HEK293T (cell line): ENCODE measurements around the gene DHRSX.

Experiments
- CTCF ChIA-PET: fragments of 350-600 bp; formaldehyde crosslinking; extraction: SDS; loops from one replicate; lab custom pipeline; 2021; ENCODE audit warnings: antibody characterized with exemption, inconsistent platforms; lab: Yijun Ruan, JAX
- POLR2A ChIA-PET: fragments of 350-600 bp; formaldehyde crosslinking; extraction: SDS; loops from one replicate; lab custom pipeline; 2020; ENCODE audit warnings: antibody characterized with exemption, inconsistent platforms; lab: Yijun Ruan, JAX
- DNase-seq: peaks from one replicate; pipeline ENCODE4 v3.0.0; 2012; ENCODE audit warnings: mixed read lengths; ENCODE audit errors: extremely low spot score
- ARNT ChIP-seq: fragments of 450-650 bp; IDR thresholded peaks from 2 replicates; pipeline ENCODE4 v1.6.1; 2017; ENCODE audit warnings: mild to moderate bottlenecking
- BHLHE40 ChIP-seq: fragments of 450-650 bp; IDR thresholded peaks from 2 replicates; pipeline ENCODE4 v1.6.1; 2016; ENCODE audit warnings: mild to moderate bottlenecking, moderate library complexity, borderline replicate concordance
- CTBP1 ChIP-seq: fragments of 450-650 bp; IDR thresholded peaks from 2 replicates; pipeline ENCODE4 v1.6.1; 2016; ENCODE audit warnings: borderline replicate concordance
- ELF4 ChIP-seq: fragments of 450-650 bp; IDR thresholded peaks from 2 replicates; pipeline ENCODE4 v1.6.1; 2017; ENCODE audit warnings: antibody characterized with exemption
- FOXA1 ChIP-seq: fragments of 450-650 bp; IDR thresholded peaks from 2 replicates; pipeline ENCODE4 v1.6.1; 2016; ENCODE audit warnings: mild to moderate bottlenecking
- FOXK2 ChIP-seq: fragments of 450-650 bp; IDR thresholded peaks from 2 replicates; pipeline ENCODE4 v1.6.1; 2016; ENCODE audit warnings: mild to moderate bottlenecking
- FOXM1 ChIP-seq: fragments of 450-650 bp; IDR thresholded peaks from 2 replicates; pipeline ENCODE4 v1.6.1; 2017; ENCODE audit warnings: mild to moderate bottlenecking, borderline replicate concordance
- HDGF ChIP-seq: fragments of 450-650 bp; IDR thresholded peaks from 2 replicates; pipeline ENCODE4 v1.6.1; 2017; ENCODE audit warnings: antibody characterized with exemption, borderline replicate concordance
- L3MBTL2 ChIP-seq: fragments of 450-650 bp; conservative IDR thresholded peaks from 2 replicates; pipeline ENCODE4 v1.6.1; 2016; ENCODE audit warnings: mild to moderate bottlenecking
- LEF1 ChIP-seq: fragments of 450-650 bp; IDR thresholded peaks from 2 replicates; pipeline ENCODE4 v1.6.1; 2017; ENCODE audit warnings: mild to moderate bottlenecking, borderline replicate concordance
- NFRKB ChIP-seq: fragments of 450-650 bp; IDR thresholded peaks from 2 replicates; pipeline ENCODE4 v1.6.1; 2016; ENCODE audit warnings: mild to moderate bottlenecking, moderate library complexity
- SP1 ChIP-seq: fragments of 450-650 bp; IDR thresholded peaks from 2 replicates; pipeline ENCODE4 v1.6.1; 2017
- SUZ12 ChIP-seq: fragments of 450-650 bp; IDR thresholded peaks from 2 replicates; pipeline ENCODE4 v1.6.1; 2016; ENCODE audit warnings: mild to moderate bottlenecking
- TARDBP ChIP-seq: fragments of 450-650 bp; IDR thresholded peaks from 2 replicates; pipeline ENCODE4 v1.6.1; 2016
- ZNF384 ChIP-seq: fragments of 450-650 bp; IDR thresholded peaks from 2 replicates; pipeline ENCODE4 v1.6.1; 2016
- TF ChIP-seq, protein P1 (sequence below): fragments of 450-650 bp; IDR thresholded peaks from 2 replicates; pipeline ENCODE4 v1.6.1; 2016

DHRSX gene

DNA sequence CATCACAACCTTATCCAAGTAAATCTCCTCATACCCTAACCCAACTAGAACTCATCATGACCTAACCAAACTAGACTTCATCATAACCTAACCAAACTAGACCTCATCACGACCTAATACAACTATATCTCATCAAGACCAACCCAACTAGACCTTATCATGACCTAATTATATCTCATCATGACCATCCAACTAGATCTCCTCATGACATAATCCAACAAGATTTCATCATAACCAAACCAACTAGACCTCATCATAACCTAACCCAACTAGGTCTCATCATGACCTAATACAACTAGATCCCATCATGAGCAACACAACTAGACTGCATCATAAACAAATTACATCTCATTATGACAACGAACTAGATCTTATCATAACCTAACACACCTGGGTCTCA is 86.4 kb downstream of the DHRSX start:
- POLR2A ChIA-PET = no interaction called here
- CTCF ChIA-PET = no interaction called here
- DNase-seq = no peak
- no peak for TF ChIP-seq SP1
- no peak for TF ChIP-seq ZNF384
- TF ChIP-seq ELF4 = no peak
- no peak for TF ChIP-seq NFRKB
- no peak for TF ChIP-seq HDGF
- TF ChIP-seq LEF1 = no peak
- no peak for TF ChIP-seq TARDBP

DNA sequence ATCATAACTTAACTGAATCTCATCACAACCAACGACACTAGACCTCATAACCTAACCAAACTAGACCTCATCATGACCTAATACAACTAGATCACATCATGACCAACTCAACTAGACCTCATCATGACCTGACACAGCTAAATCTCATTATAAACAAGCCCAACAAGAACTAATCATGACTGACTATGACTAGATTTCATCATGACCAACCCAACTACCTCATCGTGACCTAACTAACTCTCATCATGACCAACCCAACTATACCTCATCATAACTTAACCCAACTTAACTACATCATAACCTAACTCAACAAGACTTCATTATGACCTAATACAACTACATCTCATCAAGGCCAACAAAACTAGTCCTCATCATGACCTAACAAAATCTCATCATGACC is 86.8 kb downstream of the DHRSX start:
- DNase-seq = no peak
- POLR2A ChIA-PET = no interaction called here
- TF ChIP-seq BHLHE40 (no peak), ARNT (no peak), L3MBTL2 (no peak), HDGF (no peak), LEF1 (no peak), ELF4 (no peak), FOXK2 (no peak), SP1 (no peak), FOXA1 (no peak), SUZ12 (no peak), TARDBP (no peak), CTBP1 (no peak), FOXM1 (no peak), ZNF384 (no peak), NFRKB (no peak)
- TF ChIP-seq, protein P1, sequence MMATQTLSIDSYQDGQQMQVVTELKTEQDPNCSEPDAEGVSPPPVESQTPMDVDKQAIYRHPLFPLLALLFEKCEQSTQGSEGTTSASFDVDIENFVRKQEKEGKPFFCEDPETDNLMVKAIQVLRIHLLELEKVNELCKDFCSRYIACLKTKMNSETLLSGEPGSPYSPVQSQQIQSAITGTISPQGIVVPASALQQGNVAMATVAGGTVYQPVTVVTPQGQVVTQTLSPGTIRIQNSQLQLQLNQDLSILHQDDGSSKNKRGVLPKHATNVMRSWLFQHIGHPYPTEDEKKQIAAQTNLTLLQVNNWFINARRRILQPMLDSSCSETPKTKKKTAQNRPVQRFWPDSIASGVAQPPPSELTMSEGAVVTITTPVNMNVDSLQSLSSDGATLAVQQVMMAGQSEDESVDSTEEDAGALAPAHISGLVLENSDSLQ = no peak
- CTCF ChIA-PET = no interaction called here

DNA sequence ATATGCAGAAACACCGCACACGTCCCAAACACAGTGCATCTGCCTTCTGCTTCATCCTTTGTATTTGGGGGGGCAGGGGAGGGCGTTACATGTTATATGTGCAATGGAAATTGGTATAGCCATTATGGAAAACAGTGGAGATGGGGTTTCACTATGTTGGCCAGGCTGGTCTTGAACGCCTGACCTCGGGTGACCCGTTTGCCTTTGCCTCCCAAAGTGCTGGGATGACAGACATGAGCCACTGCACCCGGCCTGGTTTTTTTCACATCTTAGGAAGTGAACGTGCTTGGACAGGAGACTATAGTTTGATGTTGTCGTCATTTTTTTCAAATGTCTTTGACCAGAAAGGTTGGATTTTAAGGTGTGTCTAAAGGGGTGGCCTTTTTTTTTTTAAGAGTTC is 88.6 kb downstream of the DHRSX start:
- CTCF ChIA-PET = no interaction called here
- DNase-seq = no peak
- POLR2A ChIA-PET = no interaction called here
- TF ChIP-seq ARNT (no peak), L3MBTL2 (no peak), FOXA1 (no peak), ZNF384 (no peak), CTBP1 (no peak), HDGF (no peak), LEF1 (no peak), SP1 (no peak), ELF4 (no peak), SUZ12 (no peak), FOXM1 (no peak)

DNA sequence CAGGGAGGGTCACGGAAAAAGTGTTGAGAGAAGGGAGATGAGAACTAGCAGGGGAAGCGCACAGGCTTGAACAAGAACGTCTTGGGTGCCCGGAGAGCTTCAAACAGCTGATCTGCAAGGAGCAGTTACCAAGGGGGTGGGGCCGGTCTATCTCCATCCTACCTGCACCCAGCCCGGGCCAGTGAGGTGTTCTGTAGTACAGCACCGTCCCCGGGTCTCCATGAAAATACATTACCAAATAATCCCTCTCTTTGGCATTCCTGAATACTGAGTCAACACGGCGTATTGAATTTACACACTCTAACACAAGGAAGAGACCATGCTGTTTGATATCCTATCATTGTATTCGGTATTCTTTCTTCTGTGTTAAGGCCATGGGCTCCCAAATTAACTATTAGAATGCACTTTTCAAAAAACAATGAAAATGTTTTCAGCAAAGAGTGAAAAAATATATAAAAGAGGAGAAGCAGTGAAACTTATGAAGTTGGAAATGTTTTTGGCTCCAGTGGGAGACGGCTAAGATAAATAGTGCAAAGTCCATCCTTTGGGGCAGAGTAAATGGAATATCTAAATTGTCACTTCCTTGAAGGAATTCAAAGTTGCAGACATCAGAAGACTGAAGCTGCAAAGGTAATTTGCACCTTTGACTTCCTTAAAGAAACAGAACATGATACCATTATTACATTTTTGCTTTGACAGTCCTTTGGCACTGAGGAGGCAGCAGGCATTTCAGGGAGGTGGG is 90.3 kb downstream of the DHRSX start:
- POLR2A ChIA-PET = no interaction called here
- CTCF ChIA-PET = no interaction called here
- TF ChIP-seq ELF4 = no peak
- TF ChIP-seq L3MBTL2 = no peak
- TF ChIP-seq, protein P1 = no peak
- TF ChIP-seq CTBP1 = no peak
- TF ChIP-seq HDGF = no peak
- TF ChIP-seq BHLHE40 = no peak
- no peak for TF ChIP-seq LEF1
- no peak for TF ChIP-seq SUZ12
- TF ChIP-seq FOXM1 = no peak
- TF ChIP-seq FOXK2 = no peak
- TF ChIP-seq TARDBP = no peak
- no peak for DNase-seq

DNA sequence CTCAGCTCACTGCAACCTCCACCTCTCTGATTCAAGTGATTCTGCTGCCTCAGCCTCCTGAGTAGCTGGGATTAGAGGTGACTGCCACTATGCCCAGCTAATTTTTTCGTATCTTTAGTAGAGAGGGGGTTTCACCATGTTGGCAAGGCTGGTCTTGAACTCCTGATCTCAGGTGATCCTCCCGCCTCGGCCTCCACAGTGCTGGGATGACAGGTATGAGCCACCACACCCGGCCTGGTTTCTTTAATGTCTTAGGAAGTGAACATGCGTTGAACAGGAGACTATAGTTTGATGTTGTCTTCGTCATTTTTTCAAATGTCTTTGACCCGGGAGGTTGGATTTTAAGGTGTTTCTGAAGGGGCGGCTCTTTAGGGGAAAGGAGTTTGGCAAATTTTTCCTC is 91.0 kb downstream of the DHRSX start:
- TF ChIP-seq LEF1 (no peak), TARDBP (no peak), ZNF384 (no peak), SUZ12 (no peak), ARNT (no peak), L3MBTL2 (no peak), NFRKB (no peak)
- ChIA-PET POLR2A (no interaction called here), CTCF (no interaction called here)
- DNase-seq = no peak

DNA sequence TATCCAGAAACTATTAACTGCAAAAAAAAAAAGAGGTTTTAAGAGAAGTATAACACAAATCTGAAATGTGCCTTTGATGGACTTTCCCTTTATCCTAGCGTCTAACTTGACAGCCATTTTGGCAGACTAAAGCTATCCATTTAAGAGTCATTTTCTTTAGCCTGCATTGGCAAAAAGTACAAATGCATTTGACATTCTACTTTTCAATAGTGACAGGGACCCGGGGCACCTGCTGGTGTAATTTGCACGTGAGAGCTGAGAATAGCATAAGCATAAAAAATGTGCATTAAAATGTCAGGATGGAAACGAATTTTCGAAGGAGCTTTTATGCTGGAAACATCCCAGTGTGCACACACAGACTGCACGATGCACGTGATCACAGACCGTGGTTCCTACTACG is 91.9 kb downstream of the DHRSX start:
- CTCF ChIA-PET = no interaction called here
- TF ChIP-seq L3MBTL2 (no peak), ZNF384 (no peak), ELF4 (no peak), FOXM1 (no peak), BHLHE40 (no peak), ARNT (no peak), FOXK2 (no peak), SUZ12 (no peak), NFRKB (no peak), FOXA1 (no peak), SP1 (no peak)
- TF ChIP-seq, protein P1 = no peak
- POLR2A ChIA-PET = no interaction called here
- DNase-seq = no peak
